Measurements from ENCODE around the gene PLA2G4F.

Gene PLA2G4F

GRCh38 chr15:42156243-42156922 lies at the start of gene PLA2G4F:
Gene PLA2G4F, minus strand, starts transcription at chr15:42156636. Its CDS starts 87 bp downstream, at chr15:42156549.
- DNase-seq: no peak

- DNase-seq: no peak
Observed at GRCh38 chr15:42203891-42204290, 47.5 kb upstream of the PLA2G4F start.

GRCh38 chr15:42202653-42203052 lies 46.2 kb upstream of the PLA2G4F start:
- DNase-seq: no peak

- no peak for DNase-seq
Observed at GRCh38 chr15:42201801-42202200, 45.4 kb upstream of the PLA2G4F start.

- no peak for DNase-seq
Observed at GRCh38 chr15:42199126-42199525, 42.7 kb upstream of the PLA2G4F start.

- no peak for DNase-seq
Observed at GRCh38 chr15:42198516-42198915, 42.1 kb upstream of the PLA2G4F start.

GRCh38 chr15:42194513-42194912 lies 38.1 kb upstream of the PLA2G4F start:
- DNase-seq: no peak

GRCh38 chr15:42193383-42193782 lies 36.9 kb upstream of the PLA2G4F start:
- no peak for DNase-seq

- DNase-seq: no peak
Observed at GRCh38 chr15:42191610-42192346, 35.3 kb upstream of the PLA2G4F start.

- DNase-seq: no peak
Observed at GRCh38 chr15:42190370-42190769, 33.9 kb upstream of the PLA2G4F start.

GRCh38 chr15:42185801-42186200 lies 29.4 kb upstream of the PLA2G4F start:
- no peak for DNase-seq

GRCh38 chr15:42184736-42185135 lies 28.3 kb upstream of the PLA2G4F start:
- no peak for DNase-seq

- DNase-seq: no peak
Observed at GRCh38 chr15:42184296-42184695, 27.9 kb upstream of the PLA2G4F start.

- no peak for DNase-seq
Observed at GRCh38 chr15:42182961-42183360, 26.5 kb upstream of the PLA2G4F start.

GRCh38 chr15:42182328-42182886 lies 26.0 kb upstream of the PLA2G4F start:
- DNase-seq: no peak

- DNase-seq: no peak
Observed at GRCh38 chr15:42178056-42178455, 21.6 kb upstream of the PLA2G4F start.

- DNase-seq: no peak
Observed at GRCh38 chr15:42175671-42176070, 19.2 kb upstream of the PLA2G4F start.

- no peak for DNase-seq
Observed at GRCh38 chr15:42172475-42172874, 16.0 kb upstream of the PLA2G4F start.

- DNase-seq: no peak
Observed at GRCh38 chr15:42171795-42172194, 15.4 kb upstream of the PLA2G4F start.

- DNase-seq: no peak
Observed at GRCh38 chr15:42171122-42171521, 14.7 kb upstream of the PLA2G4F start.

- DNase-seq: no peak
Observed at GRCh38 chr15:42166225-42166940, 9.9 kb upstream of the PLA2G4F start.

GRCh38 chr15:42165106-42165505 lies 8.7 kb upstream of the PLA2G4F start:
- no peak for DNase-seq

GRCh38 chr15:42163947-42164550 lies 7.6 kb upstream of the PLA2G4F start:
- DNase-seq: no peak
